HK-2 (cell line): ENCODE measurements around the gene THSD7A.

Experiments used
- DNase-seq: peaks from one replicate; pipeline ENCODE4 v3.0.0-alpha.2; 2018; ENCODE audit not compliant: unreplicated experiment

The THSD7A gene

DNA sequence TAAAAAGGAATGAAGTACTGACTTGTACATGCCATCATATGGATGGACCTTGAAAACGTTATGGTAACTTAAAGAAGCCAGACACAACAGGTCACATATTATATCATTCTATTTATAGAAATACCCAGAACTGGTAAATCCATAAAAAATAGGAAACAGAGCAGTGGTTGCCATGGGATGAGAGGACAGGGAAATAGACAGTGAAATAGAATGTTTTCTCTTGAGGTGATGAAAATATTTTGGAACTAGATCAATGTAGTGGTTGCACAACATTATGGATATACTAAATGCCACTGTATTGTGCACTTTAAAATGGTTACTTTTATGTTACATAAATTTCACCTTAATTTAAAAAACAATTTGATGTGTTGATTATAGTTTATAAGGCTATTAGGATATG, 318.5 kb downstream of the THSD7A start:
- no peak for DNase-seq

DNA sequence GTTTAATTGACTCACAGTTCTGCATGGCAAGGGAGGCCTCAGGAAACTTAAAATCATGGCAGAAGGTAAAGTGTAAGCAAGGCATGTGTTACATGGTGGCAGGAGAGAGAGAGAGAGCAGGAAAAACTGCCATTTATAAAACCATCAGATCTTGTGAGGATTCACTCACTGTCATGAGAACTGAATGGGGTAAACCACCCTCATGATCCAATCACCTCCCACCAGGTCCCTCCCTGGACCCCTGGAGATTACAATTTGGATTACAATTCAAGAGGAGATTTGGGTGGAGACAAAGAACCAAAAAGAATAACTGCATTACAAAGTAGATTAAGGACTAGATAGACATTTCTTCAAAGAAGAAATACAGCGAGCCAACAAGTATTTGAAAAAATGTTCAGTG, 324.1 kb downstream of the THSD7A start:
- DNase-seq, result no peak

GRCh38 chr7:11506417-11506816, 325.6 kb downstream of the THSD7A start:
- no peak for DNase-seq

DNA sequence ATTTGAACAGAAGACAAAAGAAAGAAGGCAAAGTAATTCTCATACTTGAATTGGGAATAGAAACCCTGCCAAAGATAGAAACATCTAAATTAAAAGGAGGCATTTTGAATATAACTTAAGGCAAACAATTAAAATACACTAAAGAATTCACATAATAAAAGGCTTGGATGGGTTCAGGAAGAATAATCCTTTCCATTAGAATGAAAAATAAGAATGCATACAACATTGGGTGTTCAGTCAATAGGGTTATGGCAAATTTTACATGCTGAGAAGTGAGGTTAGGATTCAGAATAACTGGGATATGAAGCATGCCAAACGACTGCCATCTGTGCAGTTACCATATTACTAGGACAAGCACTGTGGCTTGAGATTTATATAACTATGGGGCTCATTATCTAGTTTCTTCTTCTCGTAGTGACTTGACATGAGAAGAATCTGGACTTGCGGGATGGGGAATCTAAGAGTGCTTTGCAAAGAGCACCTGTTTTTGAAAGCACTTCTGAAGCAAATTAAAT, 326.5 kb downstream of the THSD7A start:
- DNase-seq, result no peak

DNA sequence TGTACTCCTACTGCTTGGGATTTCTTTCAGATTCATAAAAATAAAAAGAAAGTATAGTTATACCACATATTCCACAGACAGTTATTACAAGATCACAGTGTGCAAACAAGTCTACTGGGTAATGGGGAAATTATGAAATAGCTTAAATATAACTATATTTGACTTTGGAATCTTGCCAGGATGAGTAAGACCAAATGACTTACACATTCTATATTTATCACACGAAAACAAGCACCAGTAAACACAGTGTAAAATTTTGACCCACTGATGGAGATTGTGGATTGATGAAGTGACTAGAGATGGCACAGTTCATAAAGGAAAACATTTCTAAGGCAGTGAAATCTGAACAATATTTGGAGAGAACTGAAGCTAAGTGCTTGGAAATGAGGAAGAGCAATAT, 339.7 kb downstream of the THSD7A start:
- no peak for DNase-seq

DNA sequence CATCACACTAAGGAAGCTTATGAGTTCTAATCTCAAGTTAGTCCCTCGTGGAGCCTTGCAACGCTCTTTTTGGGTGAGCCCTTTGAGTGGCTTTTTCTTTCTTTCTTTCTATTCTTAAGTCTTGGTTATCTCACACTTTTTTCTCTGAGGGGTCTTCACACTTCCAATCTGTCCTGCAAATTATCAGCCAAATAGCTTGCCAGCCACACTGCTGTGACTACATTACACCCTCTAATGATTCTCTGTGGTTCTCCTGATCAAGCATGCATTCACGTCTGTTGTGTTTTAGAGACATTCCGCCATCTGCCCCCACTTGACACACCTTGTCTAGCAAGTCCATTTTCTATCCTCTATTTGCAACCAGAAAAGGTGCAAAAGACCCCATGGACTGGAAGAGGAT, 340.2 kb downstream of the THSD7A start:
- no peak for DNase-seq

- no peak for DNase-seq
Observed at GRCh38 chr7:11489280-11489679, 342.7 kb downstream of the THSD7A start.

DNA sequence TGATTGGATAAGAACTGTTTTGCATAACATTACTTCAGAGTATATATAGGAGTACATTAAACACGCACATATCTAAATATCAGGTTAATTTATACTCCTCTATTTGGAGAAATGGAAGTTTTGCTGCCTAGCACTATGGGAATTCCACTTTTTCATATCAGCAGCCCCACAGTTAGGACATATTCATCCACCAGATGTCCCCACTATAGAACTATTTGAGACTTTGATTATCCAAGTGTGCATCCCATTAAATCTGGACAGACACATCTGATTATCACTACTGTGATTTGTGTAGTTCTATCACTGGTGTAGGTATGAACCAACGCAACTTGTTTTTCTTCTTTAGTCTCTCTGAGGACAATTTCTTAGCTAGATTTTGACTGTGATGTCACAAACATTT, 345.7 kb downstream of the THSD7A start:
- no peak for DNase-seq

- DNase-seq, result no peak
Observed at GRCh38 chr7:11485636-11486035, 346.4 kb downstream of the THSD7A start.

- no peak for DNase-seq
Observed at GRCh38 chr7:11480143-11480542, 351.9 kb downstream of the THSD7A start.

GRCh38 chr7:11478882-11479281, 353.1 kb downstream of the THSD7A start:
- no peak for DNase-seq

GRCh38 chr7:11478426-11478825, 353.6 kb downstream of the THSD7A start:
- no peak for DNase-seq

- DNase-seq, result no peak
Observed at GRCh38 chr7:11474902-11475585, 357.0 kb downstream of the THSD7A start.

- DNase-seq, result no peak
Observed at GRCh38 chr7:11473807-11474424, 358.1 kb downstream of the THSD7A start.

DNA sequence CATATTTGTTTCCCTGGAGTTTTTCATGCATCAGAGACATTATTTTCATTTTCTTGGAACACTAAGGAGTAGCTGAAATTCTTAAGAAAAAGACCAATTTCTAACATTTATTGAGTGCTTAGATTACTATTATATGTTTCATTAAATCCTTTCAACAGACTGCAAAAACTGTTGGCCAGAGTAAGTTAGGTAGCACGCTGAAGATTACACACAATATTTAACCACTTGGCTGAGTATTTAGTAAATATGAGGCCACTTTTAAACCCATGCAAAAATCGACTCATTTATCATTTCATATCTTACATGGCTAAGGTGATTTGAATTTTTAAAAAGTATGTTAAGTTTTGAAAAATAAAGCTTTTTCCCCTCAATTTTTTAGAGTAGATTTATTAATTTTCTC, 358.8 kb downstream of the THSD7A start:
- DNase-seq, result no peak

DNA sequence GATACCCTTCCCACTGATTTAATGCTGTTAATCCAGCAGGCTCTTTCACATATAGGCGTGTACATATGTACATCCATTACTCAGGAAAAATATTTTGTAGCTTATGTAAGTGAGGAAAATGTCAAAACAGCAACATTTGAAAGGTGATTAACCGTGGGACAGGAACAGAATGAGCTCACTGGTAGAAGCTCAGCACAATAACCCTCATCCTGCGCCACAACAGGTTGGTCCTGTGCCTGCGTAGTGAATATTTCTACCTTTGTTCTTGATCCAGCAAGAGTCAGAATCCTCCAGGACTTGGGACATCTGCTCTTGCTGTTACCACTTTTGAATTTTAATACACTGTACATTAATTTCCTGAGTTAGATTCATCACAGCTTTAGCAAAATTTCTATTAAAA, 359.4 kb downstream of the THSD7A start:
- no peak for DNase-seq

DNA sequence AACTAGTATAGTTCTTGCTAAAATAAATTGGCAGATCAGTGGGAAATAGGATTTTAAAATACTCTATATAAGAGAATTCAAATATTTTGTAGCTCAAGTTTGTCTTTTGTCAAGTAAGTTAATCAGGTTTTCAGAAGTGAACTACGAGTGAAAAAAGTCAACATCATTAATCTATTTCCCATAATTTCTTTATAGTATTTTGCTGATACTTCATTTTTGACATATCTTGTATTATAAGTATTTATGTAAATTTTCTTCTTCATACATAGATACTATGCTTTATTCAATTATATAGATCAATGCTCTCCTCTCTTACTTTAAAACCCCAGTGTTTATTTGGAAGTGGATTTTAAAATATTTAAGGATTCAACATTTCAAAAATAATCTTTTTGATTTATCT, 360.7 kb downstream of the THSD7A start:
- DNase-seq, result no peak

GRCh38 chr7:11469028-11469745, 362.8 kb downstream of the THSD7A start:
- no peak for DNase-seq

DNA sequence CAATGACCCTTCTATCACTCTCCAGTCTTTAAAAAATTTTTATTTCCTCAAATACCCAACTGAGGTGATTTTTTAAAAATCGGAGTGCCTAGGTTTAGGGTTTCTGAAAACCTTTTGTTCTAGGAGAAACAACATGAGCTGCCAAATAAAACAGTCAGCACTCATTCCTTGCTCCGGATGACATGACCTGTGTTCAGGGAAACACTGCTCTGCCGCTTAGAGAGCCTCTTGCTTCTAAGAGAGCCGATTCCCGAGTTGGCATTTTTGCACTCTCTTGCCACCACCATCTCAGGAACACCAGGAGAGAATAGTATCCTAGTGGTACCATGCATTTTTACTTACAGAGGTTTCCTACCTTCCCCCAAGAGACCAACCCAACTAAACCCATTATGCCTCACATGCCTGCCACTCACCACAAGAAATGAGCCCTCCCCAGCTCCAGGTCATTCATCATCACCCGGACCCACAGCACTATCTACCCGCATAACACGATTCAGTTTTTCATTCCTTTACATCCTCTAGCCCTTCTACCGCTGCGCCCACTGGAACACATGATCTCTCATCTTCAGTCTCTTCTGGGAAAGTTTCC, 365.4 kb downstream of the THSD7A start:
- DNase-seq, result no peak

GRCh38 chr7:11464624-11465023, 367.4 kb downstream of the THSD7A start:
- DNase-seq, result no peak

GRCh38 chr7:11461946-11462345, 370.1 kb downstream of the THSD7A start:
- no peak for DNase-seq

GRCh38 chr7:11458736-11459483, 373.1 kb downstream of the THSD7A start:
- DNase-seq, result no peak
